IMR-90 (cell line): Measurements from ENCODE around the gene ADGRF5. TPM values are rescaled to one million over a fixed set of nuclear protein-coding genes. Genes with fewer than 3 reads are reported as not detected.

Experiments
- ATAC-seq: fragments of 200-7000 bp; cut with Tn5 transposase; 2 replicates; pipeline ENCODE4 v1.9.1; 2020; ENCODE audit warnings: low read depth, mild to moderate bottlenecking, moderate library complexity
- BruUV-seq: library from RNA; stranded (reverse); fragments of 400-500 nt; replicated peaks from 2 replicates; lab custom pipeline; 2021; lab: Mats Ljungman, UMichigan
- CTCF ChIA-PET: fragments of 300-600 bp; formaldehyde crosslinking; extraction: SDS; loops from one replicate; lab custom pipeline; 2021; ENCODE audit warnings: antibody characterized with exemption; lab: Yijun Ruan, JAX
- POLR2A ChIA-PET: fragments of 300-600 bp; sonication (Branson Sonifier 250); formaldehyde crosslinking; loops from one replicate; lab custom pipeline; 2022; ENCODE audit warnings: antibody characterized with exemption; ENCODE audit not compliant: unreplicated experiment; lab: Charles Lee
- DNase-seq: peaks from one replicate; pipeline ENCODE4 v3.0.0; 2013
- H2AFZ ChIP-seq: replicated peaks from 2 replicates; pipeline ENCODE3; 2013; ENCODE audit warnings: low read length, mild to moderate bottlenecking; ENCODE audit not compliant: poor library complexity
- H2AK5ac ChIP-seq: 2 replicates; pipeline ENCODE4 v1.6.1; 2013; ENCODE audit warnings: low read depth, low read length, inconsistent platforms
- H2AK9ac ChIP-seq: replicated peaks from 2 replicates; pipeline ENCODE3; 2013; ENCODE audit warnings: mild to moderate bottlenecking, low read depth, low read length, moderate library complexity; ENCODE audit not compliant: poor library complexity
- H2BK120ac ChIP-seq: 2 replicates; pipeline ENCODE4 v1.6.1; 2013; ENCODE audit warnings: low read depth, low read length, inconsistent platforms
- H2BK15ac ChIP-seq: 3 replicates; pipeline ENCODE4 v1.6.1; 2013; ENCODE audit warnings: low read depth, low read length, inconsistent platforms
- H2BK20ac ChIP-seq: 2 replicates; pipeline ENCODE4 v1.6.1; 2013; ENCODE audit warnings: low read depth, mild to moderate bottlenecking, inconsistent platforms, low read length, moderate library complexity
- H2BK5ac ChIP-seq: 2 replicates; pipeline ENCODE4 v1.6.1; 2013; ENCODE audit warnings: mild to moderate bottlenecking, low read depth, low read length, inconsistent platforms; ENCODE audit not compliant: poor library complexity, severe bottlenecking
- H3K14ac ChIP-seq: replicated peaks from 2 replicates; pipeline ENCODE4 v1.6.1; 2013; ENCODE audit warnings: low read depth, low read length, inconsistent platforms
- H3K18ac ChIP-seq: 2 replicates; pipeline ENCODE4 v1.6.1; 2013; ENCODE audit warnings: low read depth, low read length, control low read depth
- H3K23ac ChIP-seq: 2 replicates; pipeline ENCODE4 v1.6.1; 2013; ENCODE audit warnings: low read depth, low read length, inconsistent platforms
- H3K27ac ChIP-seq: 2 replicates; pipeline ENCODE4 v1.5.1; 2013; ENCODE audit warnings: mild to moderate bottlenecking, control low read depth, low read length; ENCODE audit not compliant: insufficient read depth
- H3K27me3 ChIP-seq: 2 replicates; pipeline ENCODE4 v1.6.1; 2013; ENCODE audit warnings: low read length; ENCODE audit not compliant: control insufficient read depth, insufficient read depth
- H3K36me3 ChIP-seq: 2 replicates; pipeline ENCODE4 v1.6.1; 2013; ENCODE audit warnings: low read length, mixed read lengths; ENCODE audit not compliant: control insufficient read depth, insufficient read depth
- H3K4ac ChIP-seq: 2 replicates; pipeline ENCODE4 v1.6.1; 2013; ENCODE audit warnings: low read depth, low read length, inconsistent platforms
- H3K4me1 ChIP-seq: 2 replicates; pipeline ENCODE4 v1.6.1; 2013; ENCODE audit warnings: low read length, mixed read lengths; ENCODE audit not compliant: control insufficient read depth, insufficient read depth
- H3K4me2 ChIP-seq: 2 replicates; pipeline ENCODE4 v1.6.1; 2013; ENCODE audit warnings: low read depth, mild to moderate bottlenecking, control low read depth, low read length, moderate library complexity
- H3K4me3 ChIP-seq: 2 replicates; pipeline ENCODE4 v1.5.1; 2013; ENCODE audit warnings: low read depth, mild to moderate bottlenecking, control low read depth, low read length, moderate library complexity; ENCODE audit not compliant: insufficient read depth
- H3K56ac ChIP-seq: 2 replicates; pipeline ENCODE4 v1.6.1; 2013; ENCODE audit warnings: low read length, inconsistent platforms; ENCODE audit not compliant: insufficient read depth; ENCODE audit errors: extremely low read depth
- H3K79me1 ChIP-seq, 2 experiments: 2 replicates each; pipeline ENCODE4 v1.6.1; 2013; ENCODE audit warnings: low read length in 2 of 2, inconsistent platforms in 1 of 2, low read depth in 1 of 2
- H3K9ac ChIP-seq: 2 replicates; pipeline ENCODE4 v1.6.1; 2013; ENCODE audit warnings: low read depth, low read length, control low read depth
- H3K9me1 ChIP-seq: 2 replicates; pipeline ENCODE4 v1.6.1; 2013; ENCODE audit warnings: low read length, inconsistent platforms; ENCODE audit not compliant: insufficient read depth
- H3K9me3 ChIP-seq: 2 replicates; pipeline ENCODE4 v1.6.1; 2013; ENCODE audit warnings: low read length; ENCODE audit not compliant: control insufficient read depth, insufficient read depth
- H4K20me1 ChIP-seq: 2 replicates; pipeline ENCODE4 v1.6.1; 2013; ENCODE audit warnings: low read length, inconsistent platforms; ENCODE audit not compliant: insufficient read depth
- H4K5ac ChIP-seq: 2 replicates; pipeline ENCODE4 v1.6.1; 2013; ENCODE audit warnings: mild to moderate bottlenecking, low read depth, low read length, control low read depth
- H4K8ac ChIP-seq, 2 experiments: 2 replicates each; pipeline ENCODE4 v1.6.1; 2013; ENCODE audit warnings: low read depth in 2 of 2, low read length in 2 of 2, control low read depth in 1 of 2, inconsistent platforms in 1 of 2
- H4K91ac ChIP-seq: 2 replicates; pipeline ENCODE4 v1.6.1; 2013; ENCODE audit warnings: low read depth, low read length, inconsistent platforms; ENCODE audit not compliant: insufficient read depth
- BHLHE40 ChIP-seq: fragments of 150-350 bp; IDR thresholded peaks from 2 replicates; pipeline ENCODE4 v1.6.1; 2016; ENCODE audit warnings: mild to moderate bottlenecking, low read depth, low read length
- CHD1 ChIP-seq: IDR thresholded peaks from 2 replicates; pipeline ENCODE4 v1.6.1; 2012; ENCODE audit warnings: low read depth, low read length, improper control_type of control experiment
- CTCF ChIP-seq: conservative IDR thresholded peaks from 2 replicates; pipeline ENCODE4 v1.5.1; 2012; ENCODE audit warnings: mild to moderate bottlenecking, low read depth, low read length, improper control_type of control experiment
- ELK1 ChIP-seq: fragments of 150-350 bp; IDR thresholded peaks from 2 replicates; pipeline ENCODE4 v1.6.1; 2016; ENCODE audit warnings: low read depth, mild to moderate bottlenecking, low read length, moderate library complexity, borderline replicate concordance
- FOS ChIP-seq: fragments of 150-350 bp; IDR thresholded peaks from 2 replicates; pipeline ENCODE4 v1.6.1; 2016; ENCODE audit warnings: low read depth, low read length
- MAZ ChIP-seq: IDR thresholded peaks from 2 replicates; pipeline ENCODE4 v1.6.1; 2012; ENCODE audit warnings: low read depth, mild to moderate bottlenecking, low read length, improper control_type of control experiment, moderate library complexity, borderline replicate concordance
- MXI1 ChIP-seq: IDR thresholded peaks from 2 replicates; pipeline ENCODE4 v1.6.1; 2012; ENCODE audit warnings: low read depth, mild to moderate bottlenecking, low read length, moderate library complexity, borderline replicate concordance
- NFE2L2 ChIP-seq: fragments of 150-350 bp; IDR thresholded peaks from 2 replicates; pipeline ENCODE4 v1.6.1; 2016; ENCODE audit warnings: low read depth, mild to moderate bottlenecking, low read length
- RAD21 ChIP-seq: IDR thresholded peaks from 2 replicates; pipeline ENCODE4 v1.6.1; 2012; ENCODE audit warnings: low read length, improper control_type of control experiment
- RCOR1 ChIP-seq: IDR thresholded peaks from 2 replicates; pipeline ENCODE4 v1.6.1; 2012; ENCODE audit warnings: mild to moderate bottlenecking, low read length, improper control_type of control experiment; ENCODE audit not compliant: insufficient replicate concordance
- RFX5 ChIP-seq: IDR thresholded peaks from 2 replicates; pipeline ENCODE4 v1.8.0; 2012; ENCODE audit warnings: low read depth, mild to moderate bottlenecking, low read length, moderate library complexity
- SMC3 ChIP-seq: fragments of 150-350 bp; IDR thresholded peaks from 2 replicates; pipeline ENCODE4 v1.6.1; 2016; ENCODE audit warnings: low read depth, mild to moderate bottlenecking, antibody characterized with exemption, low read length, moderate library complexity
- dilution Hi-C: fragments of 300-500 bp; cut with HindIII; formaldehyde crosslinking; loops from one replicate; pipeline ENCODE4 v1.14.3; 2018; ENCODE audit warnings: low sequenced_read_pairs; ENCODE audit not compliant: unreplicated experiment
- in situ Hi-C: fragments of 300-500 bp; cut with MboI; formaldehyde crosslinking; loops from 3 replicates; pipeline ENCODE4 v1.14.3; 2019; ENCODE audit warnings: low sequenced_read_pairs, inconsistent platforms, mixed read lengths
- intact Hi-C: fragments of 100-400 bp; cut with micrococcal nuclease; formaldehyde crosslinking; loops from 2 replicates; pipeline ENCODE4 v1.10.0; 2022
- polyA plus RNA-seq, 3 experiments: library from polyadenylated mRNA; depleted of rRNA; stranded (reverse); fragments of >200 nt; gene quantifications; 2 replicates each; pipeline ENCODE4 v1.2.3, GENCODE V29; 2012; ENCODE audit warnings: low replicate concordance in 1 of 3
- total RNA-seq: library from RNA; depleted of rRNA; stranded (reverse); fragments of >200 nt; gene quantifications from 2 replicates; pipeline ENCODE4 v1.2.3, GENCODE V29; 2012

ADGRF5 gene
- total and polyA plus RNA-seq, 2 of the 4 experiments (the other 2 are of a cell fraction), result not detected

- no peak overlapping the region for H3K27ac ChIP-seq
- no peaks in the 10 kb centered on the region for H3K9me3 ChIP-seq
- no peak overlapping the region for H3K14ac ChIP-seq
- H3K23ac ChIP-seq, result no peak overlapping the region
- ATAC-seq (no peak), DNase-seq (no peak)
- H4K8ac ChIP-seq, result no peak overlapping the region
- H3K27me3 ChIP-seq, result no peaks in the 10 kb centered on the region
- no peaks in the 10 kb centered on the region for H4K20me1 ChIP-seq
- TF ChIP-seq MAZ (no peak), SMC3 (no peak), CHD1 (no peak), CTCF (no peak), FOS (no peak), RFX5 (no peak), MXI1 (no peak), BHLHE40 (no peak), RCOR1 (no peak), RAD21 (no peak), NFE2L2 (no peak), ELK1 (no peak)
- no peaks in the 10 kb centered on the region for H3K36me3 ChIP-seq
- H3K4me1 ChIP-seq, result no peaks in the 10 kb centered on the region
- no peak overlapping the region for H2BK120ac ChIP-seq
- H2BK15ac ChIP-seq, result no peak overlapping the region
- no peak overlapping the region for H3K9ac ChIP-seq
- ChIA-PET CTCF (no interaction called here), POLR2A (no interaction called here)
- H4K5ac ChIP-seq, result no peak overlapping the region
- H4K91ac ChIP-seq, result no peak overlapping the region
- no peaks in the 10 kb centered on the region for H3K9me1 ChIP-seq
- no peak overlapping the region for H3K4me3 ChIP-seq
- H2AFZ ChIP-seq, result no peak overlapping the region
- BruUV-seq, result no TSS peak
- H3K4ac ChIP-seq, result no peak overlapping the region
- no peak overlapping the region for H3K18ac ChIP-seq
- no peak overlapping the region for H3K56ac ChIP-seq
- H3K4me2 ChIP-seq, result no peak overlapping the region
- dilution Hi-C loops, result no loop called here
- in situ Hi-C loops, result no loop called here
- H2AK9ac ChIP-seq, result no peak overlapping the region
- no peak overlapping the region for H2BK5ac ChIP-seq
- intact Hi-C loops, result no loop called here
- no peak overlapping the region for H2AK5ac ChIP-seq
- no peaks in the 10 kb centered on the region for H3K79me1 ChIP-seq
- H2BK20ac ChIP-seq, result no peak overlapping the region
These were observed 27.3 kb downstream of the ADGRF5 start for GRCh38 chr6:46894433-46894832.
